ENCODE measurements around the gene SLC22A5.
A peak's percentile ranks its signal among the peaks of the same experiment; 100 is the strongest.
"Not testable (repeated sequence)": the region's sequence is repeated elsewhere in the genome, so short reads cannot be mapped to it uniquely, and the experiment has no call there.

SLC22A5 gene

DNA sequence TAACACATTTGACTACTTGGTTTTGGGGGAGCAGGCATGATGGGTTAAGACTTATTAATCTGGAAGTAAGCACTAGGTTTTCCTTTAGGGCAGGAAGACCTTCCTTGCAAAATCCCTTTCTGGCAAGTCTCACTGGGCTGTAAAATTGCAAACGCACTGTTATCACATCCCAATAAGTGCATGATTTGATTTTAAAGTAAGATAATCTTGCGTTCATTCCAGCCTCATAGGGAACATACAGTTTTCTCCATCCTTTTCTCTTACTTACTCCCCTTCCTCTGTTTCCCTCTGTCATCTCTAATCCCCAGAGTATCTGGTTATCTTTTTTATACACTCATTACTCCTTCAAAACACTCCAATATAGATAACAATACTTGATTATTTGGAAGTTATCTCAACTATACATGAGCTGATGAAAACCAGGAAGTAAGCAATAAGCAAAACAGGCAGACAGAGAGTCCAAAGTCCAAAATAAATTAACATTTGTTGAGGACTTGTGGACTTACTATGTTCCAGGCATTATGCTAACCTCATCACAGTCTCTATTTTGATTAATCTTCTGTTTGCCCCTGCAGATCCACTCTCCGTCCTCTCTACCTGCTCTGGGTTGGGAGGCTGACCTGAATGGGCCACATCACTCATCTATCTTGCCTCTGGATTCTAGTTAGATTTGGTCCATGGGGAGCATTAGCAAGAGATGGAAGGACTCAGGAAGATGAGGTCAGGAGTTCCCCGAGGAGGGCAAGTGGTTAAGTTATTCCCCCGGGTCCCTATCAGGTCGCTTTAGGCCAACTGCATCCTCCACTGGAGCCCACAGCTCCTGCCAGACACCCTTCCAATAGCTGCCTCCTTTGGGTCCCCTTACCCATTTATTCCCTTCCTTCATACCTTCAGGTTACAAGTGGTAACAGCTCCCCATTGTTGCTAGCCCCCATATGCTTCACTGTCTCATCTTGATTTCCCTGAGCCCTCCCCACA, 60.2 kb downstream of the SLC22A5 start:
- DNase-seq, result no peak

DNA sequence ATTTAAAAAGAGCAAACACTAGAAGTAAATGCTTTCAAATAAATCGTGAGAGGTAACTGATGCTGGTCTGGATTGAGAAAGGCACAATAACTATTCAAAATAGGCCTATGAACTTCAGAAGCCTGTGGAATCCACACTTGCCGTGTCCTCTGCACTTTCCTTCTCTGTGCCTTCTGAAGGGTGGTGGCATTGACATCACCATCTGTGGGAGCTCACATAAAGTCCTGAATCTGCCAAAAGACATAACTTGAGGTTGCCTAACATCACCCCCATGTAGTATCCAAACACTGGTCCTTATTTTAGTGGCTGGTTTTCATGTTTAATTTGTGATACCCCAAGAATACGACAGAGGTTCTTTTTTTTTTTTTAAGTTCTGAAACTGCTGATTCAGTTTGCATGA, 61.2 kb downstream of the SLC22A5 start:
- DNase-seq, result no peak

DNA sequence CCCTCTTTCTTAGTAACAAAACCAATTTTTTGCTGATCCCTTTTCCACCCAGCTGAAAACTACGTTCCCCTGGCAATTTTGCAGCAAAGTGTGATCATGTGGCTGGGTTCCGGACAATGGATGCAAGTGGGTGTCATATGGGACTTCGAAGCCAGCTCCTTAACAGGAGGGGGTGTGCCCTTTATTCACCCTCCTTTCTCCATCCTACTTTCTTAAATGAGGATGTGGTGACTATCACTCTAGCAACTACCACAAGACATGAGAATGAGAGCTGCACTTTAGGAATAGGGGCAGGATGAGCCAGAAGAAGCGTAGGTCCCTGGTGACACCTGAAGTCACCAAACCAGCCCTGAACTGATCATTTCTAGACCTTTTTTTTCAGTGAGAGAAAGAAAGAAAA, 62.1 kb downstream of the SLC22A5 start:
- no peak for DNase-seq

DNA sequence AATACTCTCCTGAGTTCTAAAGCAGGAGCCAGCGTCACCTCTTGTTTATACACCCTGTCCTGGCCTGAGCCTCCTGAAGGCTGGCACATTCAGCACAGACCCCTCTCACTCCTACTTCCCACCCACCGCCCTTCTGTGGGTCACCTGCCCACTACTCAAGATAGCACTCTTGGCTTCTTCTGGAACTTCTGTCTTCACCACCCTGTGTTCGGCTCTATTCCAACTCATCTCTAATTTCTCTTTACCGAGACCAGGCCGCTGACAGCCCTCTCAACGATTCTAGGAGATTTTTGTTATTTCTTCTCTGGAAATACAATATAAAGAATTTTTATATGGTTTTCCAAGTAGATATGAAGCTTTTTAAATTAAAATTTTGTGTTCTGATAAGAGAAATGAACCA, 63.6 kb downstream of the SLC22A5 start:
- DNase-seq, result no peak

DNA sequence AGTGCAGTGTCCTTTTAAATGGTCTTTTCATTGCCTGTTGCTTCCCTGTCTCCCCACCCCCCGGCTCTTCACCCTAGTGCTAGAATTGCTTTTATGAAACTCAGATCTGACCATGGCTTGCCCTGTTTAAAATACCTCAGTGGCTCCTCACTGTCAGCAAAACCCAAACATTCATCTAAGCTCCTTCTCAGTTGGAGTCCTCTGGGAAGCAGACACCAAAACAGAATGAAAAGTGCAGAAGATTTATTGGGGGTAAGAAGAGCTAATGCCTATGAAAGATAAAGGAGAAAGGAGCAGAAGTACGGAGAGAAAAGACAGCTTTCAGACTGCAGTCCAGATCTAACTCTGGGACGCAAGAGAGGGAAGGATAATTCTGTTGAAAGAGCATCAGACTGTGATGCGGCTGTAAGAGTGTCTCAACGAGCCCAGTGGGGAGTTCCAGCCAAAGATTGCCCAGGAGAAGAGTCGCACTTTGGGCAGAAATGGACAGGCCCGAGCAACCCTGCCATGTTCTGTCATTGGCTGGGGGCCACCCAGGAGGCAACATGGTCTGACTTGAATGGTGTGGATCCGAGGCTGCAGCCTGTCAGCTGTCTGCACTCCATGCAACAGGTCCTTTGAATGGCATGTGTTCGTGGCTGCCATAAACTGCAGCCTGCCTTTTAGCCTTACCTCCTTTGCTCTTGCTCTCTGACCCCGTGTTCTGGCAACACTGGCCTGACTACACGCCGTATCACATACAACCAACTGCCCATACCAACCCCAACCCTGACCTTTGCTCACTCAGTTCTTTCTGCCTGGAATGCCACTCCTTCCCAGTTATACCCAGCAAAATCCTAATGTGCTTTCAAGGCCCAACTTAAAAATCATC, 65.1 kb downstream of the SLC22A5 start:
- no peak for DNase-seq

DNA sequence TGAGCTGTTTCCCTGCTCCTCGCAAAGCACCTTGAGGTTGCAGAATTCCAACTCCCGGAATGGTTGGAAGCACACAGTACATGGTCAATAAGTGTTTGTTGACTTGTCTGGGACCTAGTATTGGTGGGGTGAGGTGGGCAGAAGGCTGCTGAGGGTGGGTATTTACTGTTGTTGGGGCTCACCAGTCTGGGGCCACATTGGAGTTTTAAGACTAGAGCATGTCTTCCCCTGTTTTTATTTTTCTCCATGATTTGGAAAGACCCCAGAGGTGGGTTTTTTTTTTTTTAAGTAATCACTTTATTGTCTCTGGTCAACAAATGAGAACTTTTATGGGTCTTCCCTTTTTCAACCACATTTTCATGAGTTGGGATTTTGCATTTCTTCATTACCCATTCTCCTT, 65.9 kb downstream of the SLC22A5 start:
- no peak for DNase-seq

DNA sequence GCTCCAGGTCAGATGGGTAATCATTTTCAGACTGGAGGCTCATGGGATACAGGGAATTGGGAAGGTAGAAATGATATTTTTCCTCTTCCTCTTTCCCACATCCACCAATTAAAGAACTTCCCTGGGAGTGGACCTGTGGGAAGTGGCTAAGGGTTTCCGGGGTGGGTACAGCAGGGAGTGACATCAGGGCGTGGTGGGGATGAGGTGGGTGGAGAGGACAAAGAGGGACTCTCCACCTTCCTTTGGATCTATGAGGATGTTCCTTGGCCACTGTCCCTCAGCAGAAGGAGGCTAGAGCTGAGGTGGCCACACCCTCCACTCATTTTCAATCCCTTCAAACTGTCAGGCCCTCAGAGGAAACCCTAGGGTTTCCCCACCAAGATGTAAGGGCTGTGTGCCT, 66.4 kb downstream of the SLC22A5 start:
- DNase-seq, result no peak

DNA sequence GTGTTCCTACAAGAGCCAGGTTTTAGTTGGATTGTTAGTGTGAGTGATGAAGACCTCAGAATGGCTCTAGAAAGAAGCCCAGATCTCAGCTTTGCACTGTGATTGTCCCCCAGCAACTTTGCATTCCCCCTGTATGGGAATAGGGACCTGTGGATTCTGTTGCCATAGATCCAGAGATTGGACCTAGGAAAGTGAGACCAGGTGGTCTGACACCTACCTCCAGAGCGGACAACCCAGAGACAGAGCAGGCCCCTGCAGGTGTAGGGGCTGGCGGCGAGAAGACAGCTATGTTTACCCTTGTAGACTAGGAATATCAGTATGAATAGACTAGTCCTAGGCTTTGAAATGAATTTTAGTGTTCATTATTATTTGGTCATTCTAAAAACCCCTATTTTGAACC, 67.4 kb downstream of the SLC22A5 start:
- no peak for DNase-seq

DNA sequence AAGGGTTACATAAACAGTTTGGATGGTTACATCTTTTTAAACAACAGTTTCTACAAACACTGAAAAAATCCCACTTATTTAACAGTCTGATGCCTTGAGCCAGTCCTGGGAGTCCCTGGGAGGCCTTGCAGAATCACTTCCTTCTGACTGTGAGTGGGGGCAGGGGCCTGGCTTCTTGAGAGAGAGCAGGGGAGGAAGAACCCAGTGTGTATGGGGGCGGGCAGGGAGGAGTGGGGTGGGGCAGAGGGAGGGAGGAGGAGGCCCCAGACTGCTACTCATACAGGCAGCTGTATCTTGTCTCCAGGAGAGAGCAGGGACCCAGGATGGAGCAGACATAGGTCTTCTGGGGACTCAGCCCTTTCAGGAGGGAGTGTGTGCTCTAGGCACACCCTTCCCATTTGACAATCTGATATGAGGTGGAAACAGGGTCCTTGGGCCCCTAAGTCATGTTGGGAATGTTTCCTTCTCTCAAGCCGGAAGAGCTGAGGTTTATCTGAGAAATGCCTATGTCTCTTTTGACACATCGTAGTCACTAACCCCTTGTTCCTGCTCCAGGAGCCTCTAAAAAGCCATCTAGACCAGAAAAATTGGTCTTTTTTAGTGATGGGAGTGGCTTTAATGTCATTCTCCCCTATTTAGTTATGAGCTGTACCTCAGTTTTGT, 68.2 kb downstream of the SLC22A5 start:
- DNase-seq, result peak; percentile 73

DNA sequence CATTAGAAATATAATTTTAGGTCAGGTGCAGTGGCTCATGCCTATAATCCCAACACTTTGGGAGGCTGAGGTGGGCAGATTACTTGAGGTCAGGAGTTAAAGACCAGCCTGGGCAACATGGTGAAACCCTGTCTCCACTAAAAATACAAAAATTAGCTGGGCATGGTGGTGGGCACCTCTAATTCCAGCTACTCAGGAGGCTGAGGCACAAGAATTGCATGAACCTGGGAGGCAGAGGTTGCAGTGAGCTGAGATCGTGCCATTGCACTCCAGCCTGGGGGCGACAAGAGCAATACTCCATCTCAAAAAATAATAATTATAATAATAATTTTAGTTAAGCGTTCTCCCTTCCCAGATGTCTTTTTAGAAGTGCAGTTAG, 68.7 kb downstream of the SLC22A5 start:
- not testable (repeated sequence) for DNase-seq

DNA sequence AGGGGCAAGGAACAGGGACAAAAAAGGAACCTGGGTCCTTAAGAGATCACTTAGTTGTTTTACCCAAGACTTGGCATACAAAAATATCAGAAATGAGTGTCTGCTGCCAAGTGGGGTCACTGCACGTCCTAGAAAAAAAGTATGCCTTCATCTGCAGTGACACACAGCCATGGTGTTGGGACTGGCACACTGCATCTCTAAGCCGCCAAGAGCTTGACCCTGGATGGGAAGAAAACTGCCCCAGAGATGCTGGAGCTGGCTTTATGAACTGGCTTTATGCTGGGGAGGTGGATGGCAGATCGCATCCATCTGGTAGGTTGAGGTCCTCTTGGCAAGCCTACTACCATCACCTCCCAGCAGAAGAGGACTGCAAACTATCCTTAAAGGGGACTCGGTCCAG, 69.4 kb downstream of the SLC22A5 start:
- no peak for DNase-seq

DNA sequence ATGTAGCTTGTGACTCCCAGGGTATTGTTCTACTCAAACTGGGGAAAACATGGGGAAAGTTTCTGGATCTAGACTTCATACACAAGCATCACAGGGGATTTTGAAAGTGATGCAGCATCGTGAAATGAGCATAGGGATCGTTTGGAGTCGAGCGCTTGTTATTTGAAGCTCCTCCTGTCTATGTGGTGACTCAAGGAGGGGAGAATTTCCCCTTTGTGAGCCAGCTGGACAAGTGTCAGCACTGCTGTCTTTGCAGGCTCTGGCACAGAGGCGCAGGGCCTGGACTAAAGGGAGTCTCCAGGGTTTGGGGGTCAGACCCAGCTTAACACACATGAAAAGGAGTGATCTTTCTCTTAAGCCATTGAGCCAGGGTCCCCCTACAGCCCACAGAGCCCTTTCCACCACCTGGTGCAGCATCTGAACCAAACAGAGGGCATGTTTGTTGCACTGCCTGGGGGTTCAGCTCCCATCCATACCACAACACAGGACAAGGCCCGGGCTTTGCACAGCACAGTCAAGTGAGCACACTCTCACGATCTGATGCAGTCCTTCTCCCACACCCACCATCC, 70.1 kb downstream of the SLC22A5 start:
- no peak for DNase-seq

DNA sequence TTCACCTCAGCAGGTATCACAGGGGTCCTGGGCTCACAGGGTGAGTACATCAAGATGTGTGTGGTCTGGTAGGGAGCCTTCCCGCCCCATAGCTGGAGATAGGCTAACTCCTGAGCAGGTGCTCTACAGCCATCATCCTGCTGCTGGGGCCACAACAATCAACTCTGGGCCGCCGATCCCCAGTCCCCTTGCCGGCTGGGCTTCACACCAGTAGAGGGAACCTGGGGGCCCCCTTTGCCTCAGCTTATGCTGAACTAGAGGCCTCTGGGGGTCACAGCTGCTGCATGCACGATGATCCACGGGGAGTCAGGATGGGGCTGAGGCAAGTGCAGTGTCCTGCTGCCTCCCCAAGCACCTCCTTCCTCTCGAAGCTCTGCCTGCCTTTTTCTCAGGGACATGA, 74.6 kb downstream of the SLC22A5 start:
- DNase-seq, result no peak

Data from CD4-positive, alpha-beta T cell treated with Interferon alpha-2 for 1 hour (primary cell).